PFSK-1 (cell line): ENCODE results near the gene UBALD2.

ENCODE experiments used
- POLR2AphosphoS5 ChIP-seq: IDR thresholded peaks from 2 replicates; pipeline ENCODE4 v1.6.1; 2012; ENCODE audit warnings: low read depth, mild to moderate bottlenecking, control low read depth, low read length, moderate library complexity
- REST ChIP-seq, 2 experiments: IDR thresholded peaks; 2 replicates each; pipeline versions ENCODE4 v1.6.1 to v1.8.0; 2011 to 2012; ENCODE audit warnings: low read depth in 2 of 2, low read length in 2 of 2, control low read depth in 1 of 2, inconsistent platforms in 1 of 2, mild to moderate bottlenecking in 1 of 2, moderate library complexity in 1 of 2; ENCODE audit not compliant: insufficient read depth in 1 of 2
- SIN3A ChIP-seq: IDR thresholded peaks from 2 replicates; pipeline ENCODE4 v1.6.1; 2012; ENCODE audit warnings: mild to moderate bottlenecking, low read length, moderate library complexity, borderline replicate concordance; ENCODE audit not compliant: insufficient read depth
- TAF1 ChIP-seq: IDR thresholded peaks from 2 replicates; pipeline ENCODE4 v1.6.1; 2012; ENCODE audit warnings: low read length, control low read depth, borderline replicate concordance; ENCODE audit not compliant: insufficient read depth

- TF ChIP-seq TAF1 = no peak
- TF ChIP-seq POLR2AphosphoS5 = no peak
- TF ChIP-seq REST (IDR thresholded peaks at IDR 0.05; ENCODE audit: insufficient read depth in 1 of 2, low read depth in 2 of 2, low read length in 2 of 2) = no peak
- TF ChIP-seq SIN3A = no peak
Measured at GRCh38 chr17:76314392-76315227, 49.5 kb downstream of the UBALD2 start.
